ENCODE results near the gene TNS3. TPM values are rescaled to one million over a fixed set of nuclear protein-coding genes. Genes with fewer than 3 reads are reported as not detected.
A peak's percentile ranks its signal among the peaks of the same experiment; 100 is the strongest.

The TNS3 gene
- total and polyA plus RNA-seq, 2 donors (not counting 1 experiment from before 2014, with no cell fraction given), result 11.4 to 77.5 TPM

- Histone ChIP-seq H3K27ac (ENCODE audit: low read length in 2 of 2) (no peak overlapping the region), H3K4me3 (ENCODE audit: control extremely low read depth in 1 of 5, extremely low read depth in 1 of 5, insufficient read depth in 1 of 5, low read depth in 2 of 5, low read length in 4 of 5) (no peak overlapping the region), H3K9me3 (ENCODE audit: control extremely low read depth in 1 of 3, control insufficient read depth in 2 of 3, insufficient read depth in 1 of 3, low read length in 2 of 3) (peaks cover 0 to 5% (median 2%) of the 10 kb centered on the region in 3 donors), H3K9ac (ENCODE audit: low read length) (no peak overlapping the region), H3K36me3 (replicated peaks in 1 of 2; ENCODE audit: control extremely low read depth in 1 of 2, control insufficient read depth in 1 of 2, extremely low read depth in 1 of 2, insufficient read depth in 2 of 2, low read length in 1 of 2) (peaks cover 0 to 2% of the 10 kb centered on the region in 2 experiments), H3K79me2 (ENCODE audit: control insufficient read depth, insufficient read depth, low read length) (peaks cover 23% of the 10 kb centered on the region), H3K27me3 (replicated peaks in 1 of 4; ENCODE audit: control extremely low read depth in 1 of 4, control insufficient read depth in 3 of 4, insufficient read depth in 4 of 4, low read length in 3 of 4) (no peaks in the 10 kb centered on the region), H2AFZ (ENCODE audit: insufficient read depth, low read depth, low read length, poor library complexity, severe bottlenecking) (no peak overlapping the region), H4K20me1 (ENCODE audit: control insufficient read depth, insufficient read depth, low read length, poor library complexity, severe bottlenecking) (peaks cover under 1% of the 10 kb centered on the region), H3K4me2 (replicated peaks; ENCODE audit: low read depth, low read length, poor library complexity, severe bottlenecking) (no peak overlapping the region), H3K4me1 (ENCODE audit: control insufficient read depth in 2 of 2, insufficient read depth in 2 of 2, low read length in 2 of 2) (peaks cover 11 to 20% of the 10 kb centered on the region in 2 donors)
- ChIA-PET CTCF (no interaction called here), POLR2A (no interaction called here)
- no peaks in the 10 kb centered on the region for H3K27me3 Mint-ChIP-seq
- DNase-seq, result no peak
- ATAC-seq (ENCODE audit: low read depth), result no peak
- H3K27ac Mint-ChIP-seq, result peak overlapping the region; percentile 61
- H3K4me1 Mint-ChIP-seq, result peaks cover 26% of the 10 kb centered on the region
- intact Hi-C loops (cut with micrococcal nuclease), result no loop called here
- H3K4me3 Mint-ChIP-seq, result no peak overlapping the region
- 98% methylated on average over 10 of the region's 13 CpGs for WGBS (ENCODE audit: insufficient coverage)
- no peak for TF ChIP-seq EZH2 (IDR thresholded peaks at IDR 0.05; ENCODE audit: borderline replicate concordance, insufficient read depth, low read depth, low read length, poor library complexity, severe bottlenecking)
- TF ChIP-seq, protein P1, sequence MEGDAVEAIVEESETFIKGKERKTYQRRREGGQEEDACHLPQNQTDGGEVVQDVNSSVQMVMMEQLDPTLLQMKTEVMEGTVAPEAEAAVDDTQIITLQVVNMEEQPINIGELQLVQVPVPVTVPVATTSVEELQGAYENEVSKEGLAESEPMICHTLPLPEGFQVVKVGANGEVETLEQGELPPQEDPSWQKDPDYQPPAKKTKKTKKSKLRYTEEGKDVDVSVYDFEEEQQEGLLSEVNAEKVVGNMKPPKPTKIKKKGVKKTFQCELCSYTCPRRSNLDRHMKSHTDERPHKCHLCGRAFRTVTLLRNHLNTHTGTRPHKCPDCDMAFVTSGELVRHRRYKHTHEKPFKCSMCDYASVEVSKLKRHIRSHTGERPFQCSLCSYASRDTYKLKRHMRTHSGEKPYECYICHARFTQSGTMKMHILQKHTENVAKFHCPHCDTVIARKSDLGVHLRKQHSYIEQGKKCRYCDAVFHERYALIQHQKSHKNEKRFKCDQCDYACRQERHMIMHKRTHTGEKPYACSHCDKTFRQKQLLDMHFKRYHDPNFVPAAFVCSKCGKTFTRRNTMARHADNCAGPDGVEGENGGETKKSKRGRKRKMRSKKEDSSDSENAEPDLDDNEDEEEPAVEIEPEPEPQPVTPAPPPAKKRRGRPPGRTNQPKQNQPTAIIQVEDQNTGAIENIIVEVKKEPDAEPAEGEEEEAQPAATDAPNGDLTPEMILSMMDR (IDR thresholded peaks at IDR 0.05), result no peak
- no peaks in the 10 kb centered on the region for H3K9me3 Mint-ChIP-seq (ENCODE audit: insufficient read depth)
These were observed 25.3 kb downstream of the TNS3 start for GRCh38 chr7:47556511-47557180.

GRCh38 chr7:47553309-47553708 lies 28.6 kb downstream of the TNS3 start:
- Mint-ChIP-seq H3K27ac (no peak overlapping the region), H3K9me3 (ENCODE audit: insufficient read depth) (no peaks in the 10 kb centered on the region), H3K4me3 (no peak overlapping the region), H3K4me1 (peaks cover 36% of the 10 kb centered on the region), H3K27me3 (no peaks in the 10 kb centered on the region)
- no peak overlapping the region for H3K9ac ChIP-seq (ENCODE audit: low read length)
- ATAC-seq (ENCODE audit: low read depth) (no peak), DNase-seq (no peak)
- peaks cover 11 to 28% of the 10 kb centered on the region in 2 donors for H3K4me1 ChIP-seq (ENCODE audit: control insufficient read depth in 2 of 2, insufficient read depth in 2 of 2, low read length in 2 of 2)
- no peak overlapping the region for H3K4me2 ChIP-seq (replicated peaks; ENCODE audit: low read depth, low read length, poor library complexity, severe bottlenecking)
- POLR2A ChIA-PET, result no interaction called here
- TF ChIP-seq EZH2 (IDR thresholded peaks at IDR 0.05; ENCODE audit: borderline replicate concordance, insufficient read depth, low read depth, low read length, poor library complexity, severe bottlenecking), result no peak
- TF ChIP-seq, protein P1 (IDR thresholded peaks at IDR 0.05), result no peak
- peaks cover 0 to 2% of the 10 kb centered on the region in 2 experiments for H3K36me3 ChIP-seq (replicated peaks in 1 of 2; ENCODE audit: control extremely low read depth in 1 of 2, control insufficient read depth in 1 of 2, extremely low read depth in 1 of 2, insufficient read depth in 2 of 2, low read length in 1 of 2)
- no peak overlapping the region for H2AFZ ChIP-seq (ENCODE audit: insufficient read depth, low read depth, low read length, poor library complexity, severe bottlenecking)
- H3K9me3 ChIP-seq (ENCODE audit: control extremely low read depth in 1 of 3, control insufficient read depth in 2 of 3, insufficient read depth in 1 of 3, low read length in 2 of 3), result peaks cover 0 to 3% (median 2%) of the 10 kb centered on the region in 3 donors
- intact Hi-C loops (cut with micrococcal nuclease), result no loop called here
- H4K20me1 ChIP-seq (ENCODE audit: control insufficient read depth, insufficient read depth, low read length, poor library complexity, severe bottlenecking), result no peaks in the 10 kb centered on the region
- peaks cover 27% of the 10 kb centered on the region for H3K79me2 ChIP-seq (ENCODE audit: control insufficient read depth, insufficient read depth, low read length)
- H3K4me3 ChIP-seq (ENCODE audit: control extremely low read depth in 1 of 5, extremely low read depth in 1 of 5, insufficient read depth in 1 of 5, low read depth in 2 of 5, low read length in 4 of 5), result no peak overlapping the region
- no peak overlapping the region for H3K27ac ChIP-seq (ENCODE audit: low read length in 2 of 2)
- 100% methylated on average over 1 of the region's 2 CpGs for WGBS (ENCODE audit: insufficient coverage)
- no peaks in the 10 kb centered on the region for H3K27me3 ChIP-seq (replicated peaks in 1 of 4; ENCODE audit: control extremely low read depth in 1 of 4, control insufficient read depth in 3 of 4, insufficient read depth in 4 of 4, low read length in 3 of 4)
- CTCF ChIA-PET, result interaction anchor here (0.7 to 1.2 kb wide), 2 partner anchors 117 to 244 kb away, joined by 5 to 7 read pairs; no protein-coding TSS in a partner anchor

Measured in B cell (primary cell).